ENCODE measurements around the gene PPP6R1.

- TF ChIP-seq CTCF (IDR thresholded peaks at IDR 0.05) (no peak), POLR2A (IDR thresholded peaks at IDR 0.05) (no peak)
These were observed 42.2 kb upstream of the PPP6R1 start for GRCh38 chr19:55300886-55301458.

Measured in vagina (tissue), 2 donors.